Activated CD8-positive, alpha-beta memory T cell treated with anti-CD3 and anti-CD28 coated beads, Interleukin-2, amount 50 U/mL, for 24 hours (primary cell): ENCODE data around the gene EPB41L2.
"Not testable (repeated sequence)": the region's sequence is repeated elsewhere in the genome, so short reads cannot be mapped to it uniquely, and the experiment has no call there.

Source experiments
- DNase-seq: peaks from one replicate; pipeline ENCODE4 v3.0.0-alpha.2; 2020; ENCODE audit errors: extremely low read depth

The EPB41L2 gene

DNA sequence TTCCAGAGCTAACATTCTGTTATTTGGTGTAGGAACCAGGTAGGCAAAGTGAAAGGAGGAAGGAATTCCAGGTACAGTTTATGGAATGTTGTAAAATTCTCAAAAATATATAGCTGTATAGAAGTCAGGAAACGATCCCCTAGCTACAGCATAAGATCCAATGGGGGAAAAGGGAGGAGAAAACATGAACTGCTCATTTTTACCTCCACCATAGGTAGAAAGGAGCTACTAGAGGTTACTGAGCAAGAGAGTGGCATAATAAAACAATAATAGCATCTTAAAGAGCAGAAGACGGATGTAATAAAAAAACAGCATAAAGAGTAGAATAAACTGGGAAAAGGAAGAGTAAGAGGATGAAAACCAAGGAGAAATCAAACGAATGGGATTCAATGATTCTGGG, 26.9 kb downstream of the EPB41L2 start:
- DNase-seq: no peak

DNA sequence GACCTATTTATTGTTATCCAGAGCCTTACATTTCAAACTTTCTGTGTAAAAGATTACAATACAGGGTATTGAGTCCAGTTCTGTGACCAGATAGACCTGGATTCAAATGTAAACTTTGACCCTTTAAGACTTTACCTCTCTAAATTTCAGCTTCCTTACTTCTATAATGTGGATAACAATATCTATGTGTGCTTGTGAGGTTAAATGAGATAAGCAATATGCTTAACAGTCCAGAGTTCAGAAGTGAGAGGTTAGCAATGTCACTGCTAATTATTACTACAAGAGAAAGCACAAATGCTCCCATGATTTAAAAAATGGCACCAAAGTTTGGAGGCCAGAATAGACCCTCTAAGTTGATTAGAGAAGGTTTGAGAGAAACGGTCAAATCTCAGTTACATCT, 27.5 kb downstream of the EPB41L2 start:
- no peak for DNase-seq

DNA sequence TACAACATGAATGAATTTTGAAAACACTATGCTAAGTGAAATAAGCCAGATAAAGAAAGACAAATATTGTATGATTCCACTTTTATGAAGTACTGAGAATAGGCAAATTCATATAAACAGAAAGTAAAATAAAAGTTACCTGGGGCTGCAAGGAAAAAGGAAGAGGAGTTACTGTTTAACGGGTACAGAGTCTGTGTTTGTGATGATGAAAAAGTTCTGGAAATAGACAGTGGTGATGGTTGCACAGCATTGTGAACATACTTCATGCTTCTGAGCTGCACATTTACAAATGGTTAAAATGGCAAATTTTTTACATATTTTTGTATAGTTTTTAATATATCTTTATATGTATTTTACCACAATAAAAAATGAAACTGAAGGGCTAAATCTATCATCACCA, 29.4 kb downstream of the EPB41L2 start:
- DNase-seq: no peak

DNA sequence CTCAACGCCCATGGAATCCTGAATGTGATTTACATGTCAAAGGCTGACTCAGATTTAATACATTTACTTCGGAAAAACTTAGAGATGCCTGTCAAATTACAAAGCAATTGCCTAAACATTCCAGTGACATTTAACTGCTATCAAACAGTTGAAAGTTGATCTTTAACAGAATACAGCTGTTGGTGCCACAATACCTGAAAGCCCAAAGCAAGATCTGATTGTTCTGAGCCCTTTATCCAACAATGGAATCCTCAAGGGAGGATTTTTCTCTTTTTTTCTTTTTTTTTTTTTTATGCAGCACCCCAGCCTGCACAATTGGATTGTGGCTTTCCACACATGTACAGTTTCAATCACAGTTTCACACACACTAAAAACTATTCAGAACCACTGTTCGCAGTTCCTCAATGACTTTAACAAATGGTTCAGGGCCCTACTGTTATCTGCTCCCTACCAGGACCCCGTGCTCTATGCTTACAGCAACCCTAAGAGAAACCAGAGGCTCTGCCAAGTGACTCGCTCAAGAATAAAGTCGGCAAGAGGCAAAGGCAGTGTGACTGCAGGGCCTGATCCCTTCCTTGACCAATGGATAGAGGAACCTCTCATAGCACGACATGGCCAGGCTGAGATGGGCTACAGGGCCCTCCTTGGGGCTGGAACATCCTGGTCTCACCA, 33.3 kb downstream of the EPB41L2 start:
- no peak for DNase-seq

DNA sequence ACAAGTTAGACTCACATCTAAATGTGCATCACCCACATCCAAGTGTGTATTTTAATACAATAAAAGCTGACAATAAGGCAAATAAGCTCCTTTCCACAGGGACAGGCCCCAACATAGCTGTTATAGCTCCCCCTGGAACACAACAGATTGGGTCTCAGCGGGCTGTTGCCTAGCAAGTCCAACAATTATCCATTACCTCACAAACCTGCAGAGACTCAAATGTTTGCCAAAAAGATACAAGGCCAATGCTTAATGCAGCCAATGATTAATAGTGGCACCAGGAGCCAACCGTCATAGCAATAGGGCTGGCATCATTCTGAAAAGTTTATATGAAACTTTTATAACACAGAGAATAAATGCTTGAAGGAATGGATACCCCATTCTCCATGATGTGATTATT, 35.7 kb downstream of the EPB41L2 start:
- no peak for DNase-seq

DNA sequence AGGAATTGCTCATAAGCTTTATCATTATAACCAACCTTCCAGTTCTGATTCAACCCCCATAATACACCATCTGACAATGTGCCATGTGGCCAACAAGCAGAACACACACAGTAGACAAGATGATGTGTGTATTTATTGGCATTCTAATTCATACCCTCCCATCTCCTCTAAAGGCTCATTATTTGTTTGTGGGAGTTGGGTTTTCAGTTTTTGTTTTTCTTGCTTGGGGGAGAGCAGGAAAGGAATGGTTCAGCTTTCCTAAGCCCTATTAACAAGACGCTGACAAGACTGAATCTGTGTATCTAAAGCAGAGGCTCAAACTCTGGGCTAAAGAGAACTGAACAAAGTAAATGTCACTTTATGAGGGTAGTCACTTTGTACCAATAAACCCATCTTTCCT, 36.8 kb downstream of the EPB41L2 start:
- no peak for DNase-seq

DNA sequence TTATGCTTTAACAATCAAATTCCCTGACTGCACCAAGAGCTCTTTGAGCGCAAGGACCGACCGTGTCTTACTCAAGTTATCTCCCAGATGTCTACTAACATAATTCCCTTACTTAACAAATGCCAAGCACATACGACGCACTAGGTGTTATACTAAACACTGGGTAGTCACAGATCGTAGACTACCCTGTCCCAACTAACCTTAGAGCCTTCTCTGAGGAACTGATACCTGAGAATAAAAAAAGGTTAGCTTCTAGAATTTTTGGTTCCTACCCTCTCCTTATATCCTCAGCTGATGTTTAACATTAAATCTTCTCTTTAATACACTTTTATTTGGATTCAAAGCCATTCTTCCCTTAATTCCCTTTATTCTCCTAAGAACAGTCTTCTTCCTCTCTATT, 38.5 kb downstream of the EPB41L2 start:
- DNase-seq: no peak

DNA sequence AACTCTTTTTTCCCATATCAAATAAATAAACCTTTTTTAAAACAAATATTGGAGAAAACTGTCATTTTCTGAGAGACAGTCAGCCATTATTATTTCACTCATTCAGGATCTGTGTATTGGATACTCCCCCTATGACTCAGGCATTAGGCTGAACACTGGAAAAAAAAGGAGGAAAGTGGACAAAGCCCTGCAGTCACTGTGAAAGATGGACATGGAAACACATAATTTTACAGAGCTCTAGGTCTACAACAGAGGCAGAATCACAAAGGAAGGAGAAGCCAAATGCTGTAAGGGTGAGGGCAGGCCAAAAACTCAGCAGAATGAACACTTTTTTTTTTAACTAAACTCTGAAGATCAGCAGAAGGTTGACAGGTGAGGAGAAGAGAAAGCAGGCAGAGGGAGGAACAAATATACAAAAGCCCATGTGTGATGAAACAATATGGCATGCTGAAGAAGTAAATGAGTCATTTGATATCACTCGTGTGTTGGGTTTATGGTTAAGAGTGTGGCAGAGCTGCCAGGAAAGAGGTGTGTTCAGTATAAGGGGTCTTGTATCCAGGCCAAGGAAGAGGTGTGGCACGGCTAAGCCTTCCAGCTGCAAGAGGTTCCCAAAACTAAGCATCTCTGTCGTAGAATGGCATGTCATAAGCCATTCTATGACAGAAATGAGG, 39.1 kb downstream of the EPB41L2 start:
- no peak for DNase-seq

DNA sequence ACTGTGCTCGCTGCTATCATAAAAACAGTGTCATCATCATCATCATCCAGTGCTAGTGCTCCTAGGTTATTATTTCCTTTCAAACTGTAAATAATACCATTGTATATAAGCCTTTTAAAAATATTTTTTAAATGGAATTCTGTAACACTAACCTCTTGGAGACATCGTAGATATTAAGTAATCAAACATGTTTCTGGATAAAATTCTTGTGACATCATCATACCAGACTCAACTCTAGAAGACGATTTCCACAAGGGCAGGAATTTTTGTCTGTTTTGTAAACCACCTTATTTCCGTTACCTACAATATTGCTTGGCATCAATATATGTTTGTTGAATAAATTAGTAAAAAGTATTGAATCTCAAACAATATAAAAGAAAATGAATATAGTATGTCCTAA, 40.4 kb downstream of the EPB41L2 start:
- DNase-seq: no peak

DNA sequence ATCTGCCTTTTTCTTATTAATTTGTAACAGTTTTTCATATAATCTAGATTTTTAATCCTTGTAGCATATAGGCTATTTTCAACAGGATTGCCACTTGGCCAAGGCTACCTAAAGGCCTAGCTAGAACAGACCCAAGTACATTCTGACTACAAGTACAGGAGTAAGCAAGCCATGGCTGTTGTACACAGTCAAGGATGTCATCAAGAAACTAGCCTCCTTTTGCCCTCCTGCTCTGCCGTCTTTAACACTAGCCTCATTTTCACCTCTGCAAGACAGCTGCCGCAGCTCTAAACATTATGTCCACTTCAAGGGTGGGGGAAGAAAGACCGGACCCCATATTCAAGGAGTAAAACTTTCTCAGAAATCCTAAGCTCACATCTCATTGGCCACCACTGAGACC, 45.1 kb downstream of the EPB41L2 start:
- no peak for DNase-seq

DNA sequence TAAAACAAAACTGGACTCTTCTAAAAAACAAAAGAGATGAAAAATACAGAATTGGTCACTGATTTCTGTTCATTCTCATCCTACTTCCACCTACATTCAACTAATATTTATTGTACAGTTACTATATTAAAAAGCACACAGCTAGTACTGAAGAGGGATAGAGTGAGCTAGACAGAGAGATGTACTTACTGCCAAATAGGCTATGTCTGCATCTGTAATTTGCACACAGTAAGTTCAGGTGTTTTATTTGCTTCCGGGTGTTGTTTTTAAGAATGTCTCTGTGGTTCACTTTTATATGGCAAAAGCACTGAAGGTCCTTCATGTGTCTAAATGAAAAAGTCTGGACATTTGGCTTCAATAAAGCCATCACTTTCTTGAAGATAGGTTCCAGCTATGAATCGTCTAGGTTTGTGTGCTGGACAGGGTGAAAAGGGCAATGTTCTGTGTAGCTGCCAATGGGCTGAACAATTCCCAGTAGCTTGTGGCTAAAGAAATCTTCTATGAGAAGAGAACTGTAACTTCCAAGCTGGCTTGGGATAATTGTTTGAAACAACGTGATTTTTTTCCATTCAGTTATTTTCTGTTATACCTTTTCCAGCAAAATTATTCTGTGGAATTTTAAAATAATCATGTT, 47.3 kb downstream of the EPB41L2 start:
- no peak for DNase-seq

DNA sequence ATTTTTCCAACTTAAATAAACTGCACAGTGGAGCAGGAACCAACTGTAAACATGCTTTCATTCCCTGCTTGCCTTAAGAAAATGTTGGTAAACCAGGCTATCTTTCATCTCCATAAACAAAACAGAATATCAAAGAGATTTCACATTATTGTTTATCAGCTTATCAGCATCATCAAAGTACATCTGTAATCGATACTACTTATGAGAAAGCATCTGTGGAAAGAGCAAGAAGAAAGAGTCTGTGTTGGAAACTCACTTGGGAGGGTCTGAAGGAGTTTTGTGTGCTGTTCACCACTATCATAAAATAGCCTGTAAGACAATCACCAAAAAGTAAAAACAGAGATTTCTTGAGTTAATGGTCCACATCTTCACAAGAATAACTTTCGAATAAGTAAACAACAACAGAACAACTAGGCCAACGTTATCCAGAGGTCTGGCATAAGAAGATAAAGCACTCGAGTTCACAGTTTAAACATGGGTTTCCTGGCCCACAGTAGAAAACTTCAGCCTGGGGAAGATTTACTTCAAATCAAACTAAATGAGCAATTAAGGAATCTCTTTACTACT, 47.9 kb downstream of the EPB41L2 start:
- DNase-seq: no peak

DNA sequence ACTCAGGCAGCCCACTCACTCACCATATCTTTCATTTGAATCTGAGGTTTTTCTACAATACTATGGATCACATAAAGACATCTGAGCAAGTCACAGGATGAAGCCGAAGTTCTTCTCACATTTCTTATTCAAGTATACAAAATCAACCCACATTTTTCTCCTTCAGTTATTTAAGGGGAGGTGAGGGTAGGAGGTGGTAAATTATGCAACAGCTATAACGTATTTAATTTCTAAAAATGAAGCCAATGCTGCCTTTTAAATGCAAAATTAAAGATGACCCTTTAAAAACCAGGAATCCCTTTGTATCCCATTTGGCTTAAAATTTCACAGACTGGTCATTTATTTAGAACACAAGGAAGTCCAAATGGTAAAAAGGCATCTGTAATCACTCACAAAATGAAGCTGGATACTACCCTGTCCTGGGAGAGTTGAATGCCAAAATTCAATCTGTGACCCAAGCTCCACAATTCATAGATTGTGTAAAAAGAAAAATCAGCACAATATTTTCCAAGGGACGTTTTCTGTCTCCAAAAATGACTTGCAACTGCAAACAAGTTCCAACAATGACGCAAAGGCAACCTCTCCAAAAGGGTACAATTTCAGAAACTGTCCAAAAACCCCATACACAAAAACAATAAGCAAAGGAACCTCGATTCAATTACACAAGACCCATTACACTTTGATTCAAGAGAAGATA, 48.8 kb downstream of the EPB41L2 start:
- DNase-seq: no peak

DNA sequence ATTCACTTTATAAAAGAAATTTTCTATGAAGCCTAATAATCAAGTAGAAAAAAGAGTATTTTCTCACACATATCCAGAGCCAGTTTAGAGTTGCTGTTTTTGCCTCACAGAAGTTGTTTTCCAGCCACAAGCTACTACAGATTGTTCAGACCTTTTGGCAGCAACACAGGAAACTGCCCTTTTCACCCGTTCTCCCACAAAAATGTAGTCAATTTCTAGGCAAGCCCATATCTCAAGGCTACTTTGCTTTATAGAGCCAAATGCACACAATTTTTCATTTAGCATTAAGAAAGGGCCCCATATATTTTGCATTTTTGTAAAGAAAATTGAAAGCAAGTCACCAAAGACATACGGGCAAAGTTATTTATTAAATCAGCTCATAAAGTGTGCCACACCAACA, 49.5 kb downstream of the EPB41L2 start:
- no peak for DNase-seq

DNA sequence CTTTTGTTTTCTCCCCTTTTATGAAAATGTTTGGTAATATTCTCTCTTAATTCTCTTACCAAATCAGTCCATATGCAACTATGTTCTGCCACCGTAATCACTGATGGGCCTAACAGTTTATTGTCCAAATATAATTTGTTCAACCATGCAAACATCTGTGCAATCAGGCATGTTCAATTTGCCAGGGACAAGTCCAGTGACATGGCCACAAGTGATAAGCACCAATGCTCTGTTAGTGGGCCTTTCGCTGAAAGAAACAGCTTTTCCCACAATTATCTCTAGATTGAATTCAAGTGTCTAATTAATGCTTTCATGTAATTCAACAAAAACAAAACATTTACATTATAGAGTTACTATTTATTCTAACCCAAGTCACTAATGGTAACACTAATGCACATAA, 53.3 kb downstream of the EPB41L2 start:
- no peak for DNase-seq

DNA sequence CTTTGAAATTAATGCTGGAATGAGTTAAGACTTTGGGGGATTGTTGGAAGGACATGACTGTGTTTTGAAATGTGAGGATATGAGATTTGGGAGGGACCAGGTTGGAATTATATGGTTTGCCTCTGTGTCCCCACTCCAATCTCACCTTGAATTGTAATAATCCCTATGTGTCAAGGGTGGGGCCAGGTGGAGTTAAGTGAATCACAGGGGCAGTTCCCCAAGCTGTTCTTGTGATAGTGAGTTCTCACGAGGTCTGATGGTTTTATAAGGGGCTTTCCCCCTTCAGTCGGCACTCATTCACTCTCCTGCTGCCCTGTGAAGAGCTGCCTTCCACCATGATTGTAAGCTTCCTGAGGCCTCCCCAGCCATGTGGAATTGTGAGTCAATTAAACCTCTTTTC, 54.1 kb downstream of the EPB41L2 start:
- DNase-seq: not testable (repeated sequence)

DNA sequence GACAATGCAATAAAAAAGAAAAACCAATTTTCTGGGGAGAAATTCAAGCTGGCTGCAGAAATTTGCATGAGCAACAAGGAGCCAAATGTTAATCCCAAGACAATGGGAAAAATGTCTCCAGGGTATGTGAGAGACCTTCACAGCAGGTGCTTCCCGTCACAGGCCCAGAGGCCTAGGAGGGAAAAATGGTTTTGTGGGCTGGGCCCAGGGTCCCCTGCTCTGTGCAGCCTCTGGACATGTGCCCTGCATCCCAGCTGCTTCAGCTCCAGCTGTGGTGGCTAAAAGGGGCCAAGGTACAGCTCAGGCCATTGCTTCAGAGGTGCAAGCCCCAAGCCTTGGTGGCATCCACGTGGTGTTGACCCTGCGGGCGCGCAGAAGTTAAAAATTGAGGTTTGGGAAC, 55.1 kb downstream of the EPB41L2 start:
- not testable (repeated sequence) for DNase-seq

DNA sequence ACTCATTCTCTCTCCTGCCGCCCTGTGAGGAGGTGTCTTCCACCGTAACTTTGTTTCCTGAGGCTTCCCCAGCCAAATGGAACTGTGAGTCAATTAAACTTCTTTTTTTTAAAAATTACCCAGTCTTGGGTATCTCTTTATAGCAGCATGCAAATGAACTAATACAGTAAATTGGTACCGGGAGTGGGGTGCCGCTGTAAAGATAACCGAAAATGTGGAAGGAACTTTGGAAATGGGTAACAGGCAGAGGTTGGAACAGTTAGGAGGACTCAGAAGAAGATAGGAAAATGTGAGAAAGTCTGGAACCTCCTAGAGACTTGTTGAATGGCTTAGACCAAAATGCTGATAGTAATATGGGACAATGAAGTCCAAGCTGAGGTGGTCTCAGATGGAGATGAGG, 55.8 kb downstream of the EPB41L2 start:
- no peak for DNase-seq

DNA sequence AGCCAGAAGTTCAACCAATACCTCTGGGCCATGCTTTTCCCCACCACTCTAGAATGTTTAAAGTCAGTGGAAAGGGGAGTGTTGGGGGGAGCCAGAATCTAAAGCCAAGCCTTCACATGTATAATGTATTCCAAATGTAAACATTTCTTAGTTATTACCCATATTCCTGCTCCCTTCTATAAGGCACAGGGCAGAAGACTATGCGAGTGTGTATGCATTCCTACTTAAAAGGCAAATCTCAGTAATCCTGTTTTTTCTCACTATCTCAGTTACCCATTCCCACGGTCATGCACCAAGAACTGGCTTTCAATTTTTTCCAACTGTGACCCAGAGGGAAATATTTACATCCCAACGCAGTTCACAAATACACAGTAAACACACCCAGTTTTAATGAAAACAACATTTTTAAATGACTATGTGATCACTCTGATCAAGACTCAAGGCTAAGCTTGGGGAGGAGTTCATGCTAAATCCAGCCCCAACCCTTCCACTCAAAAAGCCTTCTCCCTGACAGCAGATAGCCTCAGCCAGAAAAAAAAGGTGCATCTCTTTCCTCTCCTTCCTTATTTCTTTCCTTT, 57.5 kb downstream of the EPB41L2 start:
- DNase-seq: no peak

DNA sequence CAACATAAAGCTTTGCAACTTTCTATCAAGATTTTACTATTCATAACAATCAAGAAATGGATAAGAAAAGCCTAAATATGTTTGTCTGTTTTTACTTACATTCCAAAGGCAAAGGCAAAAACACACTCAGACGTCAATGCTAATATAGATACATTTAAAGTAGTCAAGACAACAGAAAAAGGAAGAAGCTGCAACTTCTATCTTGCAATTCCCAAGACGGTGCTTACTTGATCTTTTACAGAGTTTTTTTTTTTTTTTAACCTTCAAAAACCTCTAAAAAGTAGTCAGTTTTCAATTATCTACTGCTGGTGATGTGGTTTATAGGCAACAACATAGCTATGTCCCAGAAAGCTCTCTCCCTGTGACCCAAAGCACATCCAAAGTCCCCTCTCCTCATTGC, 58.1 kb downstream of the EPB41L2 start:
- no peak for DNase-seq

DNA sequence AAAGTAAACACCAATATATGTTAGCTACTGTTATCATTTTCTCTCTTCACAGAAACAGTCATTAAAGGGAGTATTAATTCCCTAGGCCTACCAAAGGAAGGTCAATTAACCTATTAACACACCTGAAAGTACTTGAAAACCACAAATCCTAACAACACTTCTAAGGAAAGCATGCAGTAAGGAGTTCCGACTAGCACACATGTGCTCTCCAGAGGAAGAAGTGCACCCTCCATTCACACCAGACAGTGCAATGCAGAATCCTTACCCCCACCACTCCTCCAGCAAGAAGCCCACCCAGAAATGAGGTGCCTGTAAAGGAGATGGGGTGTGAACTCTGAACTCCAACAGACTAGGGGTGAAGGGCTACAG, 58.7 kb downstream of the EPB41L2 start:
- DNase-seq: no peak
